Type B pancreatic cell (in vitro differentiated cells): ENCODE measurements around the gene SEC24C. TPM values are rescaled to one million over a fixed set of nuclear protein-coding genes. Genes with fewer than 3 reads are reported as not detected.

Experiments
- DNase-seq: peaks from one replicate; pipeline ENCODE4 v3.0.0; 2021; ENCODE audit warnings: mixed read lengths; ENCODE audit not compliant: unreplicated experiment; ENCODE audit errors: extremely low spot score
- H3K27ac Mint-ChIP-seq: 2 replicates; pipeline ENCODE4 v1.8.0; 2021; ENCODE audit warnings: mild to moderate bottlenecking, mixed read lengths
- H3K27me3 Mint-ChIP-seq: 2 replicates; pipeline ENCODE4 v1.8.0; 2021; ENCODE audit warnings: mixed read lengths
- H3K36me3 Mint-ChIP-seq: 2 replicates; pipeline ENCODE4 v1.8.0; 2021; ENCODE audit warnings: mixed read lengths
- H3K4me1 Mint-ChIP-seq: one replicate; pipeline ENCODE4 v1.8.0; 2021; ENCODE audit warnings: mixed read lengths; ENCODE audit not compliant: unreplicated experiment
- H3K4me3 Mint-ChIP-seq: 2 replicates; pipeline ENCODE4 v1.8.0; 2021; ENCODE audit warnings: mild to moderate bottlenecking, mixed read lengths
- H3K9me3 Mint-ChIP-seq: 2 replicates; pipeline ENCODE4 v1.8.0; 2021; ENCODE audit warnings: mixed read lengths
- total RNA-seq: library from RNA; stranded (reverse); gene quantifications from 2 replicates; pipeline ENCODE4 v1.2.1, GENCODE V29; 2021; ENCODE audit warnings: low replicate concordance
- TF ChIP-seq, protein P1 (sequence below): fragments of 200-600 bp; sonication (generic); conservative IDR thresholded peaks from 2 replicates; pipeline ENCODE4 v1.5.0; 2021; ENCODE audit warnings: antibody characterized with exemption, mild to moderate bottlenecking

Gene SEC24C
- total RNA-seq, 1 donor from 2014 or later = 75.5 TPM

- peaks cover 26% of the 10 kb centered on the region for H3K36me3 Mint-ChIP-seq
- H3K27ac Mint-ChIP-seq = peak overlapping the region; percentile 37
- no peaks in the 10 kb centered on the region for H3K27me3 Mint-ChIP-seq
- no peaks in the 10 kb centered on the region for H3K9me3 Mint-ChIP-seq
- TF ChIP-seq, protein P1, sequence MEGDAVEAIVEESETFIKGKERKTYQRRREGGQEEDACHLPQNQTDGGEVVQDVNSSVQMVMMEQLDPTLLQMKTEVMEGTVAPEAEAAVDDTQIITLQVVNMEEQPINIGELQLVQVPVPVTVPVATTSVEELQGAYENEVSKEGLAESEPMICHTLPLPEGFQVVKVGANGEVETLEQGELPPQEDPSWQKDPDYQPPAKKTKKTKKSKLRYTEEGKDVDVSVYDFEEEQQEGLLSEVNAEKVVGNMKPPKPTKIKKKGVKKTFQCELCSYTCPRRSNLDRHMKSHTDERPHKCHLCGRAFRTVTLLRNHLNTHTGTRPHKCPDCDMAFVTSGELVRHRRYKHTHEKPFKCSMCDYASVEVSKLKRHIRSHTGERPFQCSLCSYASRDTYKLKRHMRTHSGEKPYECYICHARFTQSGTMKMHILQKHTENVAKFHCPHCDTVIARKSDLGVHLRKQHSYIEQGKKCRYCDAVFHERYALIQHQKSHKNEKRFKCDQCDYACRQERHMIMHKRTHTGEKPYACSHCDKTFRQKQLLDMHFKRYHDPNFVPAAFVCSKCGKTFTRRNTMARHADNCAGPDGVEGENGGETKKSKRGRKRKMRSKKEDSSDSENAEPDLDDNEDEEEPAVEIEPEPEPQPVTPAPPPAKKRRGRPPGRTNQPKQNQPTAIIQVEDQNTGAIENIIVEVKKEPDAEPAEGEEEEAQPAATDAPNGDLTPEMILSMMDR = no peak
- no peak for DNase-seq
- H3K4me3 Mint-ChIP-seq = no peak overlapping the region
- peaks cover 19% of the 10 kb centered on the region for H3K4me1 Mint-ChIP-seq
Measured at GRCh38 chr10:73808021-73808815, 64.0 kb downstream of the SEC24C start.

DNA sequence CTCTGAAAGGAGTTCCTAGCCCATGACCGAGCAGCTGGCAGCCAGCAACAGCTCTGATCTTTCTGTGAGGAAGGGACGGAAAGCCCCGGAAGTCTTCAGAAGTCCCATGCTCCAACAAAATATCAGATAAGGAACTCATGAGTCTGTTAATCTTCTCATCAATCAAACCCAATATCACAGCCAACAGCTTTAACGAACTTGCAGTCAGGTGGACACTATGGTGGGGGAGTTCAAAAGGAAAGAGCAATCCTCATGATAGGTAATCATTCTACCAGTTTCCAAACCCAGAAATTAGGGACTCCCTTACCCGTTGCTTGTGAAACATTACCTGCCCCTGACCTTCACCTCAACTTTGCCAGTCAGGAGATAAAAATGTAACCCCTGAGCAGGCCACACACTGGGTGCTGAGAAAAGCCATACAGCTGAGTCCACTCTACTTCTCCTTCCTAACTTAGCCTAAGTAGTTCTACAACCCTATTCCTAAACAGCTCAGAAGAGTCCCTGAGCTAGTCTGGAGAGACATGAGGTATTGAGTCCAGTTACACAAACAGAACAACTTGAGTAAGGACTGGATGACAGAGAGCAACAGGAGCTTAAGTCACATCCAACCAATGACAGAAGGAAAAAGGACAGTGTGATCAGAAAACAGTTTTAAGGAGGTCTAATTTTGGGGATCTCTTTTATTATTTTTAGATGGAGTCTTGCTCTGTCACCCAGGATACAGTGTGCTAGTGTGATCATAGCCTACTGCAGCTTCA lies 65.1 kb downstream of the SEC24C start:
- Mint-ChIP-seq H3K27me3 (no peaks in the 10 kb centered on the region), H3K9me3 (no peaks in the 10 kb centered on the region), H3K27ac (peak overlapping the region; percentile 37), H3K4me1 (peaks cover 21% of the 10 kb centered on the region), H3K36me3 (peaks cover 23% of the 10 kb centered on the region), H3K4me3 (peak overlapping the region; percentile 74)
- TF ChIP-seq, protein P1 = no peak
- no peak for DNase-seq

- H3K9me3 Mint-ChIP-seq = no peaks in the 10 kb centered on the region
- H3K27me3 Mint-ChIP-seq = no peaks in the 10 kb centered on the region
- H3K4me3 Mint-ChIP-seq = peak overlapping the region; percentile 90
- H3K36me3 Mint-ChIP-seq = peaks cover 23% of the 10 kb centered on the region
- peak overlapping the region; percentile 82 for H3K27ac Mint-ChIP-seq
- no peak for DNase-seq
- peaks cover 21% of the 10 kb centered on the region for H3K4me1 Mint-ChIP-seq
- TF ChIP-seq, protein P1 = no peak
Measured at GRCh38 chr10:73810358-73810734, 66.2 kb downstream of the SEC24C start.

- H3K27me3 Mint-ChIP-seq = no peaks in the 10 kb centered on the region
- H3K9me3 Mint-ChIP-seq = no peaks in the 10 kb centered on the region
- H3K36me3 Mint-ChIP-seq = peaks cover 20% of the 10 kb centered on the region
- H3K4me3 Mint-ChIP-seq = peak overlapping the region; percentile 90
- peaks cover 21% of the 10 kb centered on the region for H3K4me1 Mint-ChIP-seq
- TF ChIP-seq, protein P1 = no peak
- H3K27ac Mint-ChIP-seq = peak overlapping the region; percentile 82
- DNase-seq = no peak
Measured at GRCh38 chr10:73810735-73811465, 66.7 kb downstream of the SEC24C start.

DNA sequence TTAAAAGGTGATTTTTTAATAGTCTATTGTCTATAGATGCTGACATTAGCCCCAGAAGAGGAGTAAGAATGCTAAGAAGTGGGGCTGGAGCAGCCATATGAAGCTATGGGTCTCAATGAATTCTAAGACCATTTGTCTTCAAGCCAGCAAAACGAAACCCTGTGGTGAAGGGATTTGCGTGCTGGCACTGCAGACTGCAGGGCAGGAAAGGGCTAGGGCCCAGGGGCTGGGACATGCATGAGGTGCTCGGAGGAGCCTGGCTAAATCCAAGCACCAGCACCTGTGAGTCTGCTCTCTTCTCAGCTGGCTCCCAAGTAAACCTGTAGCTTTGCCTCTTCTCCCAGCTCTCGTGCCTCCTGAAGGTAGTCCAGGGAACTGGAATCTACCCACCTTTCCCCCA lies 68.5 kb downstream of the SEC24C start:
- Mint-ChIP-seq H3K27me3 (no peaks in the 10 kb centered on the region), H3K36me3 (peaks cover 10% of the 10 kb centered on the region), H3K27ac (peak overlapping the region; percentile 21), H3K4me3 (peak overlapping the region; percentile 79), H3K4me1 (peaks cover 18% of the 10 kb centered on the region), H3K9me3 (no peaks in the 10 kb centered on the region)
- no peak for DNase-seq
- TF ChIP-seq, protein P1 = no peak
